HCT116 (cell line): Measurements from ENCODE around the gene JPH3. TPM values are rescaled to one million over a fixed set of nuclear protein-coding genes. Genes with fewer than 3 reads are reported as not detected.

Experiments used
- ATAC-seq: fragments of 200-7000 bp; cut with Tn5 transposase; 2 replicates; pipeline ENCODE4 v1.9.1; 2020; ENCODE audit warnings: mild to moderate bottlenecking, moderate library complexity
- BruUV-seq: library from RNA; stranded (reverse); fragments of 400-500 nt; replicated peaks from 2 replicates; lab custom pipeline; 2021; lab: Mats Ljungman, UMichigan
- CTCF ChIA-PET: fragments of 300-600 bp; sonication (Branson Sonifier 250); formaldehyde crosslinking; loops from one replicate; lab custom pipeline; 2021; ENCODE audit warnings: antibody characterized with exemption; lab: Charles Lee
- POLR2A ChIA-PET: fragments of 300-600, 350-600 bp; sonication (Branson Sonifier 250); formaldehyde crosslinking; loops from one replicate; lab custom pipeline; 2021; ENCODE audit warnings: antibody characterized with exemption; lab: Charles Lee
- RAD21 ChIA-PET, 2 experiments: fragments of 300-600 bp; sonication (Branson Sonifier 250); formaldehyde crosslinking; loops; one replicate each; lab custom pipeline; 2023; ENCODE audit warnings: low total read pairs in 2 of 2; ENCODE audit not compliant: uncharacterized antibody in 2 of 2, unreplicated experiment in 2 of 2, low non-redundant PET in 1 of 2; lab: Charles Lee
- DNase-seq: peaks from one replicate; pipeline ENCODE4 v3.0.0-alpha.2; 2010; ENCODE audit warnings: low read depth, low spot score
- H2AFZ ChIP-seq: fragments of 200-600 bp; shearing (Covaris generic), sonication (generic); 2 replicates; pipeline ENCODE4 v1.6.1; 2017; ENCODE audit warnings: low read depth, mixed run types, mixed read lengths, antibody characterized with exemption, low read length; ENCODE audit not compliant: poor library complexity, severe bottlenecking
- H3K27ac ChIP-seq: 2 replicates; pipeline ENCODE4 v1.5.1; 2012; ENCODE audit warnings: low read depth, low read length
- H3K27me3 ChIP-seq: fragments of 200-600 bp; sonication (generic); 2 replicates; pipeline ENCODE4 v1.6.1; 2016; ENCODE audit warnings: mixed run types, low read length, mixed read lengths; ENCODE audit not compliant: insufficient read depth
- H3K36me3 ChIP-seq, 2 experiments: fragments of 200-500 bp in 1 of 2; fragments of 200-600 bp in 1 of 2; sonication (Bioruptor generic) in 1 of 2; sonication (generic) in 1 of 2; 2 replicates each; pipeline versions ENCODE4 v1.5.1 to v1.6.1; 2014 to 2016; ENCODE audit warnings: low read length in 2 of 2, inconsistent platforms in 1 of 2, mixed read lengths in 1 of 2, mixed run types in 1 of 2; ENCODE audit not compliant: insufficient read depth in 2 of 2, control insufficient read depth in 1 of 2
- H3K4me1 ChIP-seq, 2 experiments: fragments of 200-600 bp in 1 of 2; sonication (generic) in 1 of 2; 2 replicates each; pipeline versions ENCODE4 v1.5.1 to v1.6.1; 2012 to 2017; ENCODE audit warnings: low read length in 2 of 2, inconsistent platforms in 1 of 2, mild to moderate bottlenecking in 1 of 2, mixed read lengths in 1 of 2, mixed run types in 1 of 2, moderate library complexity in 1 of 2; ENCODE audit not compliant: insufficient read depth in 2 of 2, control insufficient read depth in 1 of 2
- H3K4me2 ChIP-seq: fragments of 200-600 bp; sonication (generic); 2 replicates; pipeline ENCODE4 v1.6.1; 2017; ENCODE audit warnings: mixed run types, low read length, mixed read lengths
- H3K4me3 ChIP-seq, 2 experiments: fragments of 200-600 bp in 1 of 2; sonication (generic) in 1 of 2; replicated peaks in 1 of 2; 2 replicates each; pipeline ENCODE4 v1.5.1; 2011 to 2016; ENCODE audit warnings: low read length in 2 of 2, control low read depth in 1 of 2, low read depth in 1 of 2, mild to moderate bottlenecking in 1 of 2, mixed read lengths in 1 of 2, mixed run types in 1 of 2
- H3K79me2 ChIP-seq: fragments of 200-600 bp; sonication (generic); 2 replicates; pipeline ENCODE4 v1.6.1; 2017; ENCODE audit warnings: mild to moderate bottlenecking, mixed run types, low read length, moderate library complexity, mixed read lengths; ENCODE audit not compliant: insufficient read depth
- H3K9ac ChIP-seq: fragments of 200-600 bp; sonication (generic); 2 replicates; pipeline ENCODE4 v1.6.1; 2016; ENCODE audit warnings: low read length, mixed read lengths
- H3K9me2 ChIP-seq: fragments of 200-600 bp; sonication (generic), shearing (Covaris generic); 2 replicates; pipeline ENCODE4 v1.6.1; 2017; ENCODE audit warnings: mixed run types, mild to moderate bottlenecking, moderate library complexity; ENCODE audit not compliant: insufficient read depth
- H3K9me3 ChIP-seq, 2 experiments: fragments of 200-500 bp in 1 of 2; fragments of 200-600 bp in 1 of 2; sonication (Bioruptor generic) in 1 of 2; sonication (generic) in 1 of 2; 2 replicates each; pipeline ENCODE4 v1.6.1; 2014 to 2017; ENCODE audit warnings: low read length in 2 of 2, mixed read lengths in 2 of 2, inconsistent platforms in 1 of 2, low read depth in 1 of 2, mild to moderate bottlenecking in 1 of 2, mixed run types in 1 of 2, moderate library complexity in 1 of 2; ENCODE audit not compliant: control insufficient read depth in 1 of 2, insufficient read depth in 1 of 2
- H4K20me1 ChIP-seq: fragments of 200-600 bp; sonication (generic), shearing (Covaris generic); 2 replicates; pipeline ENCODE4 v1.6.1; 2017; ENCODE audit warnings: mixed run types, mild to moderate bottlenecking, moderate library complexity; ENCODE audit not compliant: insufficient read depth
- CEBPB ChIP-seq: IDR thresholded peaks from 2 replicates; pipeline ENCODE4 v1.6.1; 2012; ENCODE audit warnings: low read depth
- RAD21 ChIP-seq: IDR thresholded peaks from 2 replicates; pipeline ENCODE4 v1.6.1; 2012; ENCODE audit warnings: low read depth, mild to moderate bottlenecking
- SIN3A ChIP-seq: IDR thresholded peaks from 2 replicates; pipeline ENCODE4 v1.6.1; 2012; ENCODE audit warnings: low read depth
- intact Hi-C: fragments of 100-400 bp; cut with micrococcal nuclease; formaldehyde crosslinking; loops from 2 replicates; pipeline ENCODE4 v1.10.0; 2022
- total RNA-seq: library from RNA; stranded (reverse); gene quantifications from one replicate; pipeline ENCODE4 v1.2.1, GENCODE V29; 2021; ENCODE audit not compliant: unreplicated experiment
- TF ChIP-seq, protein P1 (sequence below), 3 experiments: fragments of 200-600 bp in 1 of 3; sonication (generic) in 1 of 3; IDR thresholded peaks in 2 of 3; conservative IDR thresholded peaks in 1 of 3; 2 replicates each; pipeline ENCODE4 v1.5.1; 2012 to 2017; ENCODE audit warnings: low read depth in 2 of 3, low read length in 2 of 3, antibody characterized with exemption in 1 of 3, borderline replicate concordance in 1 of 3, control low read depth in 1 of 3, mild to moderate bottlenecking in 1 of 3, mixed read lengths in 1 of 3, mixed run types in 1 of 3, moderate library complexity in 1 of 3; ENCODE audit not compliant: insufficient read depth in 1 of 3

JPH3 gene
- total RNA-seq, 1 experiment from 2014 or later, result 0.10 TPM

GRCh38 chr16:87635541-87636049 lies 33.3 kb downstream of the JPH3 start:
- H3K27ac ChIP-seq, result peak overlapping the region; percentile 16; the same call in 1 of the 2 replicates

More at GRCh38 chr16:87635541-87636049, 33.3 kb downstream of the JPH3 start:
- H3K9ac ChIP-seq, result peak overlapping the region; percentile 31; the same call in 1 of the 2 replicates
- peak; percentile 59 for DNase-seq
- H4K20me1 ChIP-seq, result no peaks in the 10 kb centered on the region
- H3K4me2 ChIP-seq, result peak overlapping the region; percentile 86
- peak overlapping the region; percentile 75 for H2AFZ ChIP-seq
- H3K9me2 ChIP-seq, result no peaks in the 10 kb centered on the region
- peaks cover 22% of the 10 kb centered on the region for H3K27me3 ChIP-seq
- no TSS peak for BruUV-seq
- H3K36me3 ChIP-seq, result no peaks in the 10 kb centered on the region
- peak; percentile 86 for ATAC-seq
- RAD21 ChIA-PET, result interaction anchor here (0.5 to 2.4 kb wide), 26 partner anchors 8 to 356 kb away, joined by 3 to 18 read pairs (median 4); partner anchors contain the start of gene FBXO31 (in 1 of the 2)
- H3K4me3 ChIP-seq, result peak overlapping the region; percentile 44 to 56
- CTCF ChIA-PET, result interaction anchor here (0.6 to 2.7 kb wide), 61 partner anchors 9 to 1082 kb away, joined by 3 to 61 read pairs (median 5); partner anchors contain the start of genes C16orf95 and FBXO31
- TF ChIP-seq, protein P1, sequence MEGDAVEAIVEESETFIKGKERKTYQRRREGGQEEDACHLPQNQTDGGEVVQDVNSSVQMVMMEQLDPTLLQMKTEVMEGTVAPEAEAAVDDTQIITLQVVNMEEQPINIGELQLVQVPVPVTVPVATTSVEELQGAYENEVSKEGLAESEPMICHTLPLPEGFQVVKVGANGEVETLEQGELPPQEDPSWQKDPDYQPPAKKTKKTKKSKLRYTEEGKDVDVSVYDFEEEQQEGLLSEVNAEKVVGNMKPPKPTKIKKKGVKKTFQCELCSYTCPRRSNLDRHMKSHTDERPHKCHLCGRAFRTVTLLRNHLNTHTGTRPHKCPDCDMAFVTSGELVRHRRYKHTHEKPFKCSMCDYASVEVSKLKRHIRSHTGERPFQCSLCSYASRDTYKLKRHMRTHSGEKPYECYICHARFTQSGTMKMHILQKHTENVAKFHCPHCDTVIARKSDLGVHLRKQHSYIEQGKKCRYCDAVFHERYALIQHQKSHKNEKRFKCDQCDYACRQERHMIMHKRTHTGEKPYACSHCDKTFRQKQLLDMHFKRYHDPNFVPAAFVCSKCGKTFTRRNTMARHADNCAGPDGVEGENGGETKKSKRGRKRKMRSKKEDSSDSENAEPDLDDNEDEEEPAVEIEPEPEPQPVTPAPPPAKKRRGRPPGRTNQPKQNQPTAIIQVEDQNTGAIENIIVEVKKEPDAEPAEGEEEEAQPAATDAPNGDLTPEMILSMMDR (IDR thresholded peaks at IDR 0.05 in 2 of 3, conservative IDR thresholded peaks at IDR 0.05 in 1 of 3; ENCODE audit: borderline replicate concordance in 1 of 3, insufficient read depth in 1 of 3, low read depth in 2 of 3, low read length in 2 of 3), result peak; percentile 92 to 96 (median 92)
- TF ChIP-seq SIN3A (no peak), RAD21 (peak; percentile 95), CEBPB (no peak)
- TF ChIP-seq, all 23 proteins: peak for 2
- peaks cover 0 to 9% of the 10 kb centered on the region in 2 experiments; a peak in 2 of 4 replicates for H3K9me3 ChIP-seq
- POLR2A ChIA-PET, result interaction anchor here (0.8 to 1.6 kb wide), 5 partner anchors 9 to 252 kb away, joined by 3 to 6 read pairs (median 4); partner anchors contain the start of gene FBXO31
- intact Hi-C loops, result loop anchor here (1.0 to 5.0 kb wide), 9 partner anchors 47 to 1073 kb away; partner anchors contain the start of gene C16orf95
- H3K79me2 ChIP-seq, result no peaks in the 10 kb centered on the region
- peaks cover 10 to 18% of the 10 kb centered on the region in 2 experiments for H3K4me1 ChIP-seq
